GM06990 (cell line): ENCODE data around the gene TP53I3.
"Not testable (repeated sequence)": the region's sequence is repeated elsewhere in the genome, so short reads cannot be mapped to it uniquely, and the experiment has no call there.

Experiments used
- DNase-seq: peaks from one replicate; pipeline ENCODE4 v3.0.0-alpha.2; 2011; ENCODE audit not compliant: insufficient read length; ENCODE audit errors: extremely low read depth
- H3K27me3 ChIP-seq: replicated peaks from 2 replicates; pipeline ENCODE4 v1.6.0; 2011; ENCODE audit warnings: low read length; ENCODE audit not compliant: control insufficient read depth, insufficient read depth
- H3K36me3 ChIP-seq: 2 replicates; pipeline ENCODE4 v1.5.1; 2011; ENCODE audit warnings: low read length; ENCODE audit not compliant: control insufficient read depth, insufficient read depth
- H3K4me3 ChIP-seq: replicated peaks from 2 replicates; pipeline ENCODE4 v1.5.1; 2011; ENCODE audit warnings: low read depth, mild to moderate bottlenecking, control low read depth, low read length
- CTCF ChIP-seq: IDR thresholded peaks from 2 replicates; pipeline ENCODE4 v1.5.1; 2011; ENCODE audit warnings: low read length, control low read depth, mild to moderate bottlenecking, inconsistent platforms; ENCODE audit not compliant: insufficient read depth, poor library complexity, severe bottlenecking

The TP53I3 gene

GRCh38 chr2:24048769-24049484, 35.7 kb downstream of the TP53I3 start:
- Histone ChIP-seq H3K36me3 (no peaks in the 10 kb centered on the region), H3K27me3 (no peaks in the 10 kb centered on the region), H3K4me3 (peak overlapping the region; percentile 70)
- DNase-seq, result no peak
- no peak for TF ChIP-seq CTCF

GRCh38 chr2:24047703-24048033, 37.0 kb downstream of the TP53I3 start:
- no peak overlapping the region for H3K4me3 ChIP-seq
- H3K36me3 ChIP-seq, result no peaks in the 10 kb centered on the region
- no peaks in the 10 kb centered on the region for H3K27me3 ChIP-seq
- DNase-seq, result no peak
- TF ChIP-seq CTCF, result no peak

- Histone ChIP-seq H3K4me3 (peak within 1 kb of the TSS; percentile 80), H3K36me3 (no peaks in the 10 kb centered on the region), H3K27me3 (no peaks in the 10 kb centered on the region)
- DNase-seq, result peak; percentile 87
- no peak for TF ChIP-seq CTCF
Observed at GRCh38 chr2:24046930-24047702, 37.5 kb downstream of the TP53I3 start, which contains the start of gene WDCP. WDCP (minus strand) TSS chr2:24047391; CDS start chr2:24039494, 7,897 bp downstream.

GRCh38 chr2:24046599-24046929, 38.1 kb downstream of the TP53I3 start:
- no peak for DNase-seq
- Histone ChIP-seq H3K36me3 (no peaks in the 10 kb centered on the region), H3K4me3 (peak overlapping the region; percentile 80), H3K27me3 (no peaks in the 10 kb centered on the region)
- no peak for TF ChIP-seq CTCF

GRCh38 chr2:24045511-24046508, 38.8 kb downstream of the TP53I3 start:
- no peak for TF ChIP-seq CTCF
- Histone ChIP-seq H3K27me3 (no peaks in the 10 kb centered on the region), H3K36me3 (no peaks in the 10 kb centered on the region), H3K4me3 (peak overlapping the region; percentile 80)
- DNase-seq, result no peak

GRCh38 chr2:24043133-24043532, 41.5 kb downstream of the TP53I3 start:
- not testable (repeated sequence) for H3K4me3 ChIP-seq, H3K36me3 ChIP-seq, H3K27me3 ChIP-seq, DNase-seq
